Activated effector memory CD4-positive, alpha-beta T cell treated with anti-CD3 and anti-CD28 coated beads, Interleukin-2, amount 50 U/mL, for 16 hours (primary cell): ENCODE results near the gene MTMR1.
A peak's percentile ranks its signal among the peaks of the same experiment; 100 is the strongest.

Experiments
- DNase-seq: peaks from one replicate; pipeline ENCODE4 v3.0.0-alpha.2; 2020

MTMR1 gene

DNA sequence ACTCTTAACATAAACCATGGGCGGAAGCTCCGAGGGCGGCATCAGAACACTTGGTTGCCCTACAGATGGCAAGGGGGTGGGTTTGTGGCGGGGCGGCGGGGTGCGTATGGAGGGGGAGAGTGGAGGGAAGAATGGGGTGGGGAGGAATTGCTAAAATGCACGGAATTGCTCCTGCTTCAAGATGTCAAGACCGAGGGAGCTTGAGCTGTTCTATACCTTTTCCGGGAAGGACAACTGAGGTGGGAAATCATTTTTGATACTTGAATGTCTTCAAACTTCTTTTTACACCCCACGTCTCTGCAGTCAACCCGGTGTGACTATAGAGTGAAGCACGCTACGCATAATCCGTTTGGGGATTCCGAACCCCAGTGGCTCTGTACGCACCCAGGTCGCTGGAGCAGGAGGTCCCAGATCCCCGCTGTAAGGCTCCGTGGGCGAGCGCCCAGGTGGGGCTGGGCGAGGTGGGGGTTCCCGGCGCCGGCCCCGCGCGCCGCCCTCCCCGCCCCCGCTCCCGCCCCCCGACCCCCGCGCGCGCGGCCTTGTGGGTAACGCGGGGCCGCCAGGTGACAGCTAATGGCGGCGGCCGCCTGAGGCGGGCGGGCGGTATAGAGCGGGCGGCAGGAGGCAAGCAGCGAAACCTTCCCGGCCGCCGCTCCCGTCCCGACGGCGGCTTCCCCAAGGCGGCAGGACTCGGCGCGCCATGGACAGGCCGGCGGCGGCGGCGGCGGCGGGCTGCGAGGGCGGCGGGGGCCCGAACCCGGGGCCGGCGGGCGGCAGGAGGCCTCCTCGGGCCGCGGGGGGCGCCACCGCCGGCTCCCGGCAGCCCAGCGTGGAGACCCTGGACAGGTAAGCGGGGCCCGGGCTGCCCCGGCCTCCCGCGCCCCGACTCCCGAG is at the start of gene MTMR1:
TSS of gene MTMR1 (plus strand) at position 566 of the 894 bp plus-strand sequence. CDS start at position 701, 135 bp downstream.
- peak; percentile 86 for DNase-seq

GRCh38 chrX:150643958-150644357 is 49.2 kb upstream of the MTMR1 start:
- DNase-seq = no peak

GRCh38 chrX:150644422-150644821 is 48.8 kb upstream of the MTMR1 start:
- DNase-seq = no peak

DNA sequence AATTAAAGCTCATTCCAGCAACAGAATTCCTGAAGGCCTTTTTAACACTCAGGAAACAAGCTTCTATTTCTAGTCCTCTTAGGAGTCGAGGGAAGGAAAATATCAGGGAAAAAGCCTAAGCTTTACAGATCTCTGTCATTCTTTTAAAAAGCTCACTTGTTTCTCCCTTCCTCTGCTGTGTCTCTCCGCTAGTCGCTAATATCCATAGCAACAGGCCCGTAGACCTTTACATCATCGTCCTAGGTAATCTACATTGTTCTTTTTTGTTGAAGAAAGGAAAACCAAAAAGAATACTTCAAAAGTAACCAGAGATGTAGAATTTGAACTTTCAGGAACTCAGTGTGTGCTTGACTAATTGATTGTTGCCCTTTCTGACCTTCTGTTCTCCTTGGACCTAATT is 45.9 kb upstream of the MTMR1 start:
- no peak for DNase-seq

DNA sequence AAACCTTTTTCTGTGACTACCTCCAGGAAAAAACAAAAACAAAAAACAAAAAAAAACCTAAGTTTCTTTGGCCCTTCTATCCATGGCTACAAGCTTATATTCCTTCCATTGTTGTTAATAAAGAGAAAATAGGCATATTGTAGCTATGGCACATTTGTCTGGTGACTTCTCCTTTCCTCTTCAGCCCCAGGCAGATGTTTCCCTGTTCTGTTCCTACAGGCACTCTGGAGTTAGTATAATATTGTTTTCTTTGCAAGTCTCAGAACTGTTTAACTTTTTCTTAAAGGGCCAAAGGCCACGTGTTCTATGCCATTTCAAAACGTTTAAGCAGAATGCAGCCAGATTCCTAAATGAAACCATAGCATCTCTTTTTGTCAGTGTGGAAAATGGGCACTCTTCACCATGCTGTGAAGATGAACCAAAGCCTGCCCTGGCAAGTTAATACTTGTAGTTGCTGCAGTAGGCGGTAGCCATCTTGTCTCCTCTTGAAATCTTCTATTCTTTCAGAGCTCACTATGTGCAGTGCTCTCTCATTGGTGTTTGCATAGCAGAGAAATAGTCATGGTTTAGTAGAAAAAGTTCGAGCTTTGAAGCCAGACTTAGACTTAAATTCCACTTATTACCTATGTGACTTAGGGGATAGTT is 44.8 kb upstream of the MTMR1 start:
- DNase-seq = no peak

- no peak for DNase-seq
Observed at GRCh38 chrX:150649096-150649870, 43.9 kb upstream of the MTMR1 start.

DNA sequence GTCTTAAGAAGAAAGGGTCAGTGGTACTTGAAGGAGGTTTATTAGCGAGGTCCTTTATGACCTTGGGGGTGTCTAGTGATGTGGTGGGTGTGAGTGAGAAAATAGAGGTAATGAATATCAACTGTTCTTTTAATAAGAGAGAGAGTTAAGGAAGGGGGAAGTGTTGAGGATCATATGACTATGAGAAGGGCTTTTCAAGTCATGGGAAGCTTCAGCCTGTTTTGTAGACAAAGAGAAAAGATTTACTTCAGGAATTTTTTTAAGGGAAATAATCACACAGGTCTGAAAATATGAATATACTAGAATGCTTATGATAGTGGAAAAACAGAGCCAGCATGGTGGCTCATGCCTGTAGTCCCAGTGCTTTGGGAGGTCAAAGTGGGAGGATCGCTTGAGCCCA is 41.3 kb upstream of the MTMR1 start:
- DNase-seq = no peak

DNA sequence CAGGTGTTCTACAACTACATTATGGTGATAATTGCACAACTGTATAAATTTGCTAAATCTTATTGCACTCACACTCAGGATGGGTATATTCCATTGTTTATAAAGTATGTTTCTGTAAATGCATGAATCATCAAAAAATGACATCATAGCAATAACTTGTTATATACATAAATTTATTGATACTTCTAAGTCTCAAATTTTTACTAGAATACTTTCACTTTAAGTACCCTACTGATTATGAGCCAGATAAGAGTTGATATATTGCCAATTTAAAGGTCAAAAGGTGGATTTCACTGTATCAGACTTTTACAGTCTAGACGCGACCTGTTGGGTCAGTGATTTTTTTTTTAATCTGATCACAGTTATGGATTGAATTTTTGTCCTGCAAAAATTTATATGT is 37.4 kb upstream of the MTMR1 start:
- DNase-seq = no peak

DNA sequence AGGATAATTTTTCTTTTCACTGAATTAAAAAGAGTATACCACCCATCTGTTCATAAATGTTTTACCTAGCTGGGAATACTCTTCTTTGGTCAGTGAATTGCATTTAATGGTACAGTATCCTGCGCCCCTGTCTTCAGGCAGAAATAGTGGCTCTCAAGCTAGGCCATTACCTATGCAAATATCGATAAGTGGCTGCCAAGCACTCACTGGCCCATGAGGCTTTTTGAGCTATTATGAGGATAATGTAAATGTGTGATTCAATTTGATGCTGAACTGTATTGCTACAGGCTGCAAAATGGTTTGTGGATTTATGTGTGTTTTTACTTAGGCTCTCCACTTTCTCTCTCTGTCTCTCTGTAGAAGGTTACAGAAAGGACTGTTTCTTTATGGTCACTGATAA is 30.1 kb upstream of the MTMR1 start:
- no peak for DNase-seq

DNA sequence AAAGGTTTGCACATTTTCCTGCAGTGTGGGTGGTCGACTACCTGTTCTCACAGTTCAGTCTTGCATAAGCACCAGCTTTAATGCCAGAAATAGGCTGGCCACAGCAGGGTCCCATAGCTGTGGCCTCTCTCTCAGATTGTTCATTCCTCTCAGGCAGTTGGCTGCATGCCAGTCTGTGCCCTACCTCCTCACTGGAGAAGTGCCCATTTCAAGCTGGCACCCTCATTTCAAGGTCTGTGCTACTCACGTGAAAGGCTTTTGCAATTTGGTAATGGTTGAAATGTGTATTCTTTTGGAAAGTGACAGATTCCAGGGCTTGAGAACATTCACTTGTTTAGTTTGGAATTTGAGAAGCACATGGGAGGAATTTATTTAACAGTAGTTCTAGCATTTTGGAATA is 28.9 kb upstream of the MTMR1 start:
- no peak for DNase-seq

DNA sequence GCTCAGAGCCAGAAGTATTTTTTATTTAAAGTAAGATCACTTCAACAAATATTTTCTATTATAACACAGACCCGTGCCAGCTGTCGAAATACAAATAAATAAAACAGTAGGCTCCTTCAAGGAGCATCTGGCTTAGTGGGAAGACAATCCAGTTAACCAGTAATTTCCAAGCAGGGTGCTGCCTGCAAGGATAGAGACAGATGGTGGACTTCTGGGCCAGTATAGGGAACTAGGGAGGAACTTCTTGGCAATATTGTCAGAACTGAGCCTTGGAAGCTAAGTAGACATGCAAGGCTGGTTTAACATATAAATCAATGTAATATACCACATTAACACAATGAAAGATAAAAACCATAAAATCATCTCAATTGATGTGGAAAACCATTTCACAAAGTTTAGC is 17.0 kb upstream of the MTMR1 start:
- DNase-seq = no peak

GRCh38 chrX:150680974-150681373 is 12.2 kb upstream of the MTMR1 start:
- no peak for DNase-seq

- no peak for DNase-seq
Observed at GRCh38 chrX:150683112-150683511, 10.1 kb upstream of the MTMR1 start.

- no peak for DNase-seq
Observed at GRCh38 chrX:150683536-150684146, 9.6 kb upstream of the MTMR1 start.

GRCh38 chrX:150688911-150689451 is 4.2 kb upstream of the MTMR1 start:
- no peak for DNase-seq

- no peak for DNase-seq
Observed at GRCh38 chrX:150690126-150690525, 3.1 kb upstream of the MTMR1 start.

GRCh38 chrX:150692296-150692695 is 900 bp upstream of the MTMR1 start:
- no peak for DNase-seq

DNA sequence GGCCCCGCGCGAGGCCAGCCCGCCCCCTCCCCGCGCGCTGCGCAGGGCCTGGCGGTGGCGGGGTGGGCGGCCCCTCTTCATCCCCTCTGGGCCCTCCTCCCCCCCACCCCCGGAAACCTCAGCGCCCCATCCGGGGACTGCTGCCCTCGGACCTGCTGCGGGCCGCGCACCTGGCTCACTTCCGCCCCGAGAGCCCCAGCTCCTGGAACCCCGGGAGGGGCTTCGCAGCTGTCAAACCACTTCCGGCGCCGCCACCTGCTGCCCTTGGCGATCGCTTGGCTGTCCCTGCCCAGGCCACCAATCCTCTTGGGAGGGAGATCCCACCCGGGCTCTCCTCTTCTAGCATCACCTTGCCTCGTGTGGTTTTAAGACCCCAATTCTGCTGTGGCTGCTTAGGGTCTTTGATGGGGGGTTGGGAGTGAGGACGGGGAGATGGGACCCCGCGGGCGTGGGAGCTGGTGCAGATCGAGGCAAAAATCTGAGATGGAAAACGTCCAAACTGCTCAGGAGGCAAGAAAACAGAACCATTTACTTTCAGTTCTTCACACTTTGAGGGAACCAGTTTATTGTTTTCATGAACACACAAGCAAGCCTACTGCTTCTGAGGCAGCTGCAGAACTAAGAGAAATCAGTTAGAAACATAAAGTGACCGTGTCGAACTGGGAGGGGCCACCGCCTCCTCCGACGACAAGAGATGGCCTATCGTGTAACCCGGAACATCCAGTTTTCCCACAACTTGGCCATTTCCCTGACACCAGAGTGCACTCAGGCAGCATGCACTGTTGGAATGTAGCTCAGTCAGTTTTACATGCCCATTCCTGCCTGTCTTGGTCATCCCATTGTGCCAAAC is 754 bp downstream of the MTMR1 start:
- peak; percentile 87 for DNase-seq

DNA sequence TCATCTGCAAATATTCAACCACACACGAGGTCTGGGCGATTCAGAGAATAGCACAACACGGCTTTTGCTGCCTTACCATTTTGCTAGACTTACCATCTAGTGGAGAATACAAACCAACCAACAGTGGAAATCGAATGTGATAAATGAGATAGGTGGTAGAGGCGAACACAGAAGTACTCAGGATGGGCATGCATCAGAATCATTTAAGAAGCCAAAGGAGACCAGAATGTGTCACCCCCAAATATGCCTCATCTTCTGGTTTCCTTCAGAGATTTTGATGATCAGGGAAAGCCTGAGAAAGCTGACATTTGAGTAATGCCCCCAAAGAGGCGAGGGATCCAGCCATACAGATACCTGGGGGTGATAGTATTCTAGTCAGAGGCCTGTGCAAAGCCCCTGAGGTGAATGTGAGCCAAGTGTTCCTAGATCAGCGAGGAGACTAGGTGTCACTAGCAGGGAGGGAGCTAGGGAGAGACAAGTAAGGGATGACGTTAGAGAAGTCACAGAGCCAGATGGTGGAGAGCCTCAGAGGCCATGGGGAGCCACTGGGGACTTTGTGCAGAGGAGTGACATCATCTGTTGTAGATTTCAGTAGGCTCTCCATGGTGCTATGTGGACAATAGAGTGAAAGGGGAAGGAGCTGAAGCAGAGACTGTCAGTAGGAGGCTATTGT is 1.7 kb downstream of the MTMR1 start:
- DNase-seq = peak; percentile 65

GRCh38 chrX:150696331-150696730 is 3.1 kb downstream of the MTMR1 start:
- no peak for DNase-seq

DNA sequence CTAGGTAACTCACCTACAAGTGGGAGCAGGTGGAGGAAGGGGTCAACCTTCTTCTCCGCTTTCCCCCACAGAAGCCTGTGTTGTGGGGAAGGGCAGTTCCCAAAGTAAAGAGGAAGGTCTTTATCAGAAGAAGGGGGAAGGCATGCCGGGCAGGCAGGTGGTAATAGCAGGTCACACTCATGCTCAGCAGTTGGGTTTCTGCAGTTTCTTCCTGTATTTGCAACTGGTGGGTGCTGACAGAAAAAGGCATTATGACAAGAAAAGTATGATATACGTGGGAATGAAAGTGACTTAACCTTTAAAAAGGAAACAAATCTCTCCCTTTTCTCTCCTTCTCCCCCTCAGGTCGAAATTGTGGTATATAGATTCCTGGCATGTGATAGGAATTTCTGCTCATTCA is 3.7 kb downstream of the MTMR1 start:
- no peak for DNase-seq
